OCI-LY3 (cell line): ENCODE data around the gene DDX23.
"Not testable (repeated sequence)": the region's sequence is repeated elsewhere in the genome, so short reads cannot be mapped to it uniquely, and the experiment has no call there.

Source experiments
- H2AFZ ChIP-seq: fragments of 200-600, 300-600 bp; shearing (Covaris generic); 2 replicates; pipeline ENCODE4 v1.6.0; 2014; ENCODE audit warnings: antibody characterized with exemption, low read depth, low read length
- H3K27ac ChIP-seq: fragments of 200-600, 300-600 bp; sonication (generic); 2 replicates; pipeline ENCODE4 v1.5.1; 2014; ENCODE audit warnings: mild to moderate bottlenecking, low read length, moderate library complexity, mixed read lengths
- H3K27me3 ChIP-seq: fragments of 200-600, 300-600 bp; sonication (generic); 2 replicates; pipeline ENCODE4 v1.6.1; 2014; ENCODE audit warnings: low read depth, low read length, mixed read lengths
- H3K36me3 ChIP-seq: fragments of 200-600, 300-600 bp; sonication (generic); replicated peaks from 2 replicates; pipeline ENCODE3; 2014; ENCODE audit warnings: low read depth, low read length, mixed read lengths
- H3K4me1 ChIP-seq: fragments of 300-600, 200-600 bp; sonication (generic); 2 replicates; pipeline ENCODE4 v1.6.1; 2014; ENCODE audit warnings: low read length, mixed read lengths
- H3K4me2 ChIP-seq: fragments of 200-600, 300-600 bp; sonication (generic); 2 replicates; pipeline ENCODE4 v1.6.1; 2014; ENCODE audit warnings: low read length, mixed read lengths
- H3K4me3 ChIP-seq: fragments of 300-600, 200-600 bp; sonication (generic); 2 replicates; pipeline ENCODE4 v1.5.1; 2014; ENCODE audit warnings: antibody characterized with exemption, mild to moderate bottlenecking, low read length, moderate library complexity
- H3K79me2 ChIP-seq: fragments of 300-600, 200-600 bp; shearing (Covaris generic); 2 replicates; pipeline ENCODE4 v1.6.1; 2014; ENCODE audit warnings: mild to moderate bottlenecking, low read length, mixed read lengths
- H3K9ac ChIP-seq: fragments of 300-600, 200-600 bp; shearing (Covaris generic); 2 replicates; pipeline ENCODE4 v1.6.0; 2014; ENCODE audit warnings: mild to moderate bottlenecking, low read length, moderate library complexity
- H3K9me3 ChIP-seq: fragments of 200-600, 300-600 bp; shearing (Covaris generic); 2 replicates; pipeline ENCODE4 v1.6.1; 2014; ENCODE audit warnings: low read length, mixed read lengths; ENCODE audit not compliant: insufficient read depth
- H4K20me1 ChIP-seq: fragments of 200-600, 300-600 bp; sonication (generic); 2 replicates; pipeline ENCODE4 v1.6.1; 2016; ENCODE audit warnings: low read length, mixed read lengths; ENCODE audit not compliant: insufficient read depth
- CTCF ChIP-seq: fragments of 200-600, 300-600 bp; sonication (generic); IDR thresholded peaks from 2 replicates; pipeline ENCODE4 v1.5.1; 2014; ENCODE audit warnings: antibody characterized with exemption, low read length, low read depth
- EZH2phosphoT487 ChIP-seq: fragments of 200-600 bp; shearing (Covaris generic); IDR thresholded peaks from 2 replicates; pipeline ENCODE4 v1.6.1; 2018; ENCODE audit warnings: antibody characterized with exemption, mixed run types, low read depth

DDX23 gene

GRCh38 chr12:48854488-48854887 lies 2.5 kb upstream of the DDX23 start:
- Histone ChIP-seq H3K4me2 (no peak overlapping the region), H2AFZ (no peak overlapping the region), H3K36me3 (peaks cover 17% of the 10 kb centered on the region), H3K79me2 (peaks cover 31% of the 10 kb centered on the region), H3K27me3 (no peaks in the 10 kb centered on the region), H3K27ac (no peak overlapping the region), H3K4me3 (no peak overlapping the region), H3K9ac (no peak overlapping the region), H3K4me1 (peaks cover 23% of the 10 kb centered on the region), H3K9me3 (no peaks in the 10 kb centered on the region), H4K20me1 (0 out of 2 replicates have a peak, but pooled peaks cover 8% of the 10 kb centered on the region)
- TF ChIP-seq CTCF: no peak
- TF ChIP-seq EZH2phosphoT487: no peak

GRCh38 chr12:48852734-48853688 lies 1.0 kb upstream of the DDX23 start:
- Histone ChIP-seq H3K9me3 (no peaks in the 10 kb centered on the region), H3K27me3 (no peaks in the 10 kb centered on the region), H4K20me1 (0 out of 2 replicates have a peak, but pooled peaks cover 8% of the 10 kb centered on the region), H3K4me1 (peaks cover 23% of the 10 kb centered on the region), H2AFZ (peak overlapping the region; percentile 90), H3K4me2 (peak overlapping the region; percentile 97), H3K36me3 (peaks cover 16% of the 10 kb centered on the region), H3K27ac (peak overlapping the region; percentile 58), H3K4me3 (peak overlapping the region; percentile 97), H3K79me2 (peaks cover 45% of the 10 kb centered on the region), H3K9ac (peak overlapping the region; percentile 80)
- peak; percentile 84 for TF ChIP-seq CTCF
- TF ChIP-seq EZH2phosphoT487: no peak

- H3K36me3 ChIP-seq: peaks cover 40% of the 10 kb centered on the region
- not testable (repeated sequence) for H4K20me1 ChIP-seq, H3K4me3 ChIP-seq
Observed at GRCh38 chr12:48842021-48842420, 9.9 kb downstream of the DDX23 start.

DNA sequence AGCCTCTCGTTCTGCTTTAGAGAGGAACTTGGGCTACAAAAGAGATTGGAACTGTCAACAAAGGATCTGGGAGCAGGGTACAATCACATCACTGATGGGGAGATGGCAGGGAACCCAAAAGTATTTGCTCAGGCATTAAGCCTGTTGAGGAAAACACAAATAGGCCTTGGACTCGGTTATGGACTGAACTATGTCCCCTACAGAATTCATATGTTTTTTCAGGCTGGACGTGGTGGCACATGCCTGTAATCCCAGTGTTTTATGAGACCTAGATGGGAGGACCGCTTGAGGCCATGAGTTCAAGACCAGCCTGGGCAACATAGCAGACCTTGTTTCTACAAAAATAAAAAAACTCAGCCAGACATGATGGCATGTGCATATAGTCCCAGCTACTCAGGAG lies 13.9 kb downstream of the DDX23 start:
- peaks cover 42% of the 10 kb centered on the region for H3K36me3 ChIP-seq
- no peak for TF ChIP-seq CTCF
- no peak for TF ChIP-seq EZH2phosphoT487

More at GRCh38 chr12:48842021-48842420, 9.9 kb downstream of the DDX23 start:
- H3K4me1 ChIP-seq, H3K27ac ChIP-seq, H3K27me3 ChIP-seq, H3K4me2 ChIP-seq, H3K9ac ChIP-seq, H3K9me3 ChIP-seq, H2AFZ ChIP-seq: not testable (repeated sequence)
- peaks cover 17% of the 10 kb centered on the region for H3K79me2 ChIP-seq

More for the DNA sequence above, 13.9 kb downstream of the DDX23 start:
- Histone ChIP-seq H3K9me3 (no peaks in the 10 kb centered on the region), H3K4me1 (no peaks in the 10 kb centered on the region), H2AFZ (no peak overlapping the region), H4K20me1 (no peaks in the 10 kb centered on the region), H3K9ac (no peak overlapping the region), H3K4me2 (no peak overlapping the region), H3K4me3 (no peak overlapping the region), H3K79me2 (no peaks in the 10 kb centered on the region), H3K27ac (no peak overlapping the region), H3K27me3 (no peaks in the 10 kb centered on the region)
